PC-9 (cell line): ENCODE measurements around the gene COASY. TPM values are rescaled to one million over a fixed set of nuclear protein-coding genes. Genes with fewer than 3 reads are reported as not detected.

ENCODE experiments used
- BruUV-seq: library from RNA; stranded (reverse); fragments of 400-500 nt; replicated peaks from 2 replicates; lab custom pipeline; 2021; lab: Mats Ljungman, UMichigan
- CTCF ChIA-PET: fragments of 300-600 bp; sonication (Branson Sonifier 250); formaldehyde crosslinking; loops from one replicate; lab custom pipeline; 2022; ENCODE audit warnings: antibody characterized with exemption; lab: Charles Lee
- POLR2A ChIA-PET: fragments of 300-600 bp; sonication (Branson Sonifier 250); formaldehyde crosslinking; loops from one replicate; lab custom pipeline; 2022; ENCODE audit warnings: antibody characterized with exemption; ENCODE audit not compliant: unreplicated experiment; lab: Charles Lee
- DNase-seq, 2 experiments: peaks; one replicate each; pipeline versions ENCODE4 v3.0.0 to v3.0.0-alpha.2; 2015 to 2022; ENCODE audit warnings: mixed read lengths in 1 of 2
- H2AFZ ChIP-seq: fragments of 200-600 bp; sonication (generic); 2 replicates; pipeline ENCODE4 v1.8.1; 2017; ENCODE audit warnings: antibody characterized with exemption
- H3F3A ChIP-seq: fragments of 200-600 bp; sonication (generic); 2 replicates; pipeline ENCODE4 v1.8.1; 2017; ENCODE audit warnings: antibody characterized with exemption, mild to moderate bottlenecking, low read depth; ENCODE audit not compliant: insufficient read depth
- H3K27ac ChIP-seq: fragments of 200-600 bp; sonication (generic); 2 replicates; pipeline ENCODE4 v1.6.1; 2016; ENCODE audit warnings: mixed run types
- H3K27me3 ChIP-seq: fragments of 200-600 bp; sonication (generic); 2 replicates; pipeline ENCODE4 v1.6.1; 2016; ENCODE audit warnings: low read depth, mixed run types; ENCODE audit not compliant: insufficient read depth
- H3K36me3 ChIP-seq: fragments of 200-600 bp; sonication (generic); 2 replicates; pipeline ENCODE4 v1.6.1; 2016; ENCODE audit warnings: low read depth, mixed run types
- H3K4me1 ChIP-seq: fragments of 200-600 bp; sonication (generic); replicated peaks from 2 replicates; pipeline ENCODE4 v1.6.1; 2016; ENCODE audit warnings: mixed run types; ENCODE audit not compliant: insufficient read depth
- H3K4me2 ChIP-seq: fragments of 200-600 bp; sonication (generic); 2 replicates; pipeline ENCODE4 v1.6.1; 2017; ENCODE audit warnings: mixed run types
- H3K4me3 ChIP-seq: fragments of 200-600 bp; sonication (generic); 2 replicates; pipeline ENCODE4 v1.6.1; 2016; ENCODE audit warnings: mixed run types
- H3K79me2 ChIP-seq: fragments of 200-600 bp; sonication (generic); 2 replicates; pipeline ENCODE4 v1.6.1; 2017; ENCODE audit warnings: low read depth, mixed run types
- H3K9me2 ChIP-seq: fragments of 200-600 bp; sonication (generic); 2 replicates; pipeline ENCODE4 v1.8.1; 2017; ENCODE audit warnings: mild to moderate bottlenecking; ENCODE audit not compliant: insufficient read depth
- H3K9me3 ChIP-seq: fragments of 200-600 bp; sonication (generic); 2 replicates; pipeline ENCODE4 v1.8.1; 2016; ENCODE audit warnings: low read depth; ENCODE audit not compliant: insufficient read depth
- H4K20me1 ChIP-seq: fragments of 200-600 bp; sonication (generic); 2 replicates; pipeline ENCODE4 v1.8.1; 2017; ENCODE audit not compliant: insufficient read depth
- EZH2 ChIP-seq: fragments of 200-600 bp; sonication (generic); IDR thresholded peaks from 2 replicates; pipeline ENCODE4 v1.8.0; 2017; ENCODE audit warnings: antibody characterized with exemption, low read depth
- intact Hi-C: fragments of 100-400 bp; cut with micrococcal nuclease; formaldehyde crosslinking; loops from one replicate; pipeline ENCODE4 v1.10.0; 2022; ENCODE audit not compliant: unreplicated experiment
- total RNA-seq: library from RNA; stranded (reverse); gene quantifications from 2 replicates; pipeline ENCODE4 v1.2.3, GENCODE V29; 2021
- TF ChIP-seq, protein P1 (sequence below): fragments of 200-600 bp; sonication (generic); conservative IDR thresholded peaks from 2 replicates; pipeline ENCODE4 v1.6.1; 2017; ENCODE audit warnings: mixed run types, antibody characterized with exemption, mild to moderate bottlenecking, moderate library complexity

The COASY gene
- total RNA-seq, 1 experiment from 2014 or later = 152 TPM

DNA sequence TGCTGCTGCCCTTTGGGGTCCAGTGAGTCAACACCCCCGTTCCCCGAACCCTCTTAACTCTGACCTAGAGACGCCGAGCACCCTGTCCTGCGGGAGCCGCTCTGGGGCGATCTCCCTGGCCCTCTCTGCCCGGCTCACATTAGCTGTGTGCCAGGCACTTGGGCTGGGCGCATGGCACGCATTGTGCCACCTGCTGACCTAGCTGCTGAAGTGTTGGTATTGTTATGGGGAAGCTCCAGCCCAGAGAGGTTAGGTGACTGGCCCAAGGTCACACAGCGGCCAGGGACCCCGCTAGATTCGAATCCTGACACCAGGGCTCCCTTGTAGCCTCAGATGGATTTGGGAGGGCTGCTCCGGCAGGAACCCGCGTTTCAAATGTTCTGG, 8.1 kb upstream of the COASY start:
- BruUV-seq = no TSS peak

DNA sequence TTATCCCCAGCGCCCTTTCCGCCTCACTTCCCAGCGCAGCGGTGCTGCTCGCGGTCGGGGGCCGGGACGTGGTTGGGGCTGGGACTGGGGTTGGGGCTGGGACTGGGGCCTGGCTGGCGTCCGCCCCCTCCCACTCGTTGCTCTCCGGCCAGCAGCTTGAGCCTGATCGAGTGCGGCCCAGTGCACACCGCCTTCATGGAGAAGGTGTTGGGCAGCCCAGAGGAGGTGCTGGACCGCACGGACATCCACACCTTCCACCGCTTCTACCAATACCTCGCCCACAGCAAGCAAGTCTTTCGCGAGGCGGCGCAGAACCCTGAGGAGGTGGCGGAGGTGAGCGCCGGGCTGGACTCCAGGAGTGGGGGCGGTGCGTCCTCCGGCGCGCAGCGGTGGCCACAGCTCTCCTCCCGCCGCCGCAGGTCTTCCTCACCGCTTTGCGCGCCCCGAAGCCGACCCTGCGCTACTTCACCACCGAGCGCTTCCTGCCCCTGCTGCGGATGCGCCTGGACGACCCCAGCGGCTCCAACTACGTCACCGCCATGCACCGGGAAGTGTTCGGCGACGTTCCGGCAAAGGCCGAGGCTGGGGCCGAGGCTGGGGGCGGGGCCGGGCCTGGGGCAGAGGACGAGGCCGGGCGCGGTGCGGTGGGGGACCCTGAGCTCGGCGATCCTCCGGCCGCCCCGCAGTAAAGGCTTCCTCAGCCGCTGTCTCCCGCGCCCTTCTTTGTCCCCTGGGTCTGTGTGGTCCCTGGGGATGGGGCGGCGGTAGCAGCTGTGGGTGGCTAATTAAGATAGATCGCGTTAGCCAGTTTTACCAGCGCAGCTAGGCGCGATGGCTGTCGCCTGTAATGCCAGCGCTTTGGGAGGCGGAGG, 7.5 kb upstream of the COASY start:
- BruUV-seq = TSS peak; percentile 42
- peak; percentile 59 to 81 for DNase-seq
- Histone ChIP-seq H3K9me2 (no peaks in the 10 kb centered on the region), H4K20me1 (no peaks in the 10 kb centered on the region), H3K4me3 (peak overlapping the region; percentile 99), H3F3A (peaks cover 8% of the 10 kb centered on the region; the same call in 1 of the 2 replicates), H2AFZ (peak overlapping the region; percentile 83), H3K36me3 (no peaks in the 10 kb centered on the region), H3K4me1 (no peaks in the 10 kb centered on the region), H3K9me3 (no peaks in the 10 kb centered on the region), H3K79me2 (peaks cover 24% of the 10 kb centered on the region), H3K27me3 (no peaks in the 10 kb centered on the region), H3K4me2 (peak overlapping the region; percentile 98), H3K27ac (peak overlapping the region; percentile 58)
- CTCF ChIA-PET = interaction anchor here (1.1 kb wide), 1 partner anchor 9 kb away, joined by 3 read pairs; no protein-coding TSS in a partner anchor
- POLR2A ChIA-PET = interaction anchor here (0.6 to 0.7 kb wide), 3 partner anchors 19 to 166 kb away, joined by 3 to 5 read pairs (median 3); partner anchors contain the start of genes NAGLU and STAT3
- TF ChIP-seq EZH2 = no peak
- TF ChIP-seq, protein P1, sequence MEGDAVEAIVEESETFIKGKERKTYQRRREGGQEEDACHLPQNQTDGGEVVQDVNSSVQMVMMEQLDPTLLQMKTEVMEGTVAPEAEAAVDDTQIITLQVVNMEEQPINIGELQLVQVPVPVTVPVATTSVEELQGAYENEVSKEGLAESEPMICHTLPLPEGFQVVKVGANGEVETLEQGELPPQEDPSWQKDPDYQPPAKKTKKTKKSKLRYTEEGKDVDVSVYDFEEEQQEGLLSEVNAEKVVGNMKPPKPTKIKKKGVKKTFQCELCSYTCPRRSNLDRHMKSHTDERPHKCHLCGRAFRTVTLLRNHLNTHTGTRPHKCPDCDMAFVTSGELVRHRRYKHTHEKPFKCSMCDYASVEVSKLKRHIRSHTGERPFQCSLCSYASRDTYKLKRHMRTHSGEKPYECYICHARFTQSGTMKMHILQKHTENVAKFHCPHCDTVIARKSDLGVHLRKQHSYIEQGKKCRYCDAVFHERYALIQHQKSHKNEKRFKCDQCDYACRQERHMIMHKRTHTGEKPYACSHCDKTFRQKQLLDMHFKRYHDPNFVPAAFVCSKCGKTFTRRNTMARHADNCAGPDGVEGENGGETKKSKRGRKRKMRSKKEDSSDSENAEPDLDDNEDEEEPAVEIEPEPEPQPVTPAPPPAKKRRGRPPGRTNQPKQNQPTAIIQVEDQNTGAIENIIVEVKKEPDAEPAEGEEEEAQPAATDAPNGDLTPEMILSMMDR = no peak
- intact Hi-C loops = no loop called here

More for the DNA sequence above, 8.1 kb upstream of the COASY start:
- H3F3A ChIP-seq = peaks cover 11% of the 10 kb centered on the region; the same call in 1 of the 2 replicates
- peaks cover 24% of the 10 kb centered on the region for H3K79me2 ChIP-seq
- intact Hi-C loops = no loop called here
- H4K20me1 ChIP-seq = no peaks in the 10 kb centered on the region
- no peaks in the 10 kb centered on the region for H3K36me3 ChIP-seq
- no peaks in the 10 kb centered on the region for H3K9me3 ChIP-seq
- ChIA-PET POLR2A (no interaction called here), CTCF (no interaction called here)
- no peaks in the 10 kb centered on the region for H3K9me2 ChIP-seq
- peak overlapping the region; percentile 83 for H2AFZ ChIP-seq
- H3K27me3 ChIP-seq = no peaks in the 10 kb centered on the region
- H3K27ac ChIP-seq = peak overlapping the region; percentile 58
- H3K4me3 ChIP-seq = peak overlapping the region; percentile 99
- no peaks in the 10 kb centered on the region for H3K4me1 ChIP-seq
- H3K4me2 ChIP-seq = peak overlapping the region; percentile 98
- DNase-seq = no peak
- no peak for TF ChIP-seq EZH2
- TF ChIP-seq, protein P1 = no peak

DNA sequence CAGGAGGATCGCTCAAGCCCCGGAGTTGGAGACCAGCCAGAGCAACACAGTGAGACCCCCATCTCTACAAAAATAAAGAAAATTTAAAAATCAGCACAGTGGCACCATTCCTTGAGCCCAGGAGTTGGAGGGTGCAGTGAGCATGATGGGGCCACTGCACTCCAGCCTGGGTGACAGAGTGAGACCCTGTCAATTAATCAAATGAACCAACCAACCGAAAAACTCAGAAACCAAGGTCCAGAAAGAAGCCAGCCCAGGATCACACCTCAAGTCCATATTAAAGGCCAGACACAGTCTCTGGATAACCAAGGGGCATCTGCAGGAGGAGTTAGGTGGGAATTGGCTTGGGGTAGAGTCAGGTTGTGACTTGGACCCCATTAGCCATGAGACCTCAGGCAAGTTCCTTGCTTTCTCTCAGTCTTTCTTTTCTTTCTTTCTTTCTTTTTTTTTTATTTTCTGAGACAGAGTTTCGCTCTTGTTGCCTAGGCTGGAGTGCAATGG, 6.8 kb upstream of the COASY start:
- Histone ChIP-seq H3K79me2 (peaks cover 24% of the 10 kb centered on the region), H3K4me1 (no peaks in the 10 kb centered on the region), H3K4me2 (peak overlapping the region; percentile 98), H4K20me1 (no peaks in the 10 kb centered on the region), H3F3A (peaks cover 11% of the 10 kb centered on the region; the same call in 1 of the 2 replicates), H3K9me2 (no peaks in the 10 kb centered on the region), H3K27me3 (no peaks in the 10 kb centered on the region), H3K4me3 (peak overlapping the region; percentile 99), H2AFZ (peak overlapping the region; percentile 83), H3K9me3 (no peaks in the 10 kb centered on the region), H3K27ac (peak overlapping the region; percentile 58), H3K36me3 (no peaks in the 10 kb centered on the region)
- ChIA-PET POLR2A (interaction anchor here (0.6 to 0.7 kb wide), 4 partner anchors 19 to 167 kb away, joined by 3 to 5 read pairs (median 4); partner anchors contain the start of genes NAGLU and STAT3), CTCF (interaction anchor here (1.1 kb wide), 1 partner anchor 8 kb away, joined by 3 read pairs; no protein-coding TSS in a partner anchor)
- no peak for TF ChIP-seq EZH2
- TF ChIP-seq, protein P1 = no peak
- DNase-seq = no peak
- TSS peak; percentile 85 for BruUV-seq
- intact Hi-C loops = no loop called here
